Muscle of leg (tissue), 11 donors: ENCODE results near the gene SLC19A3. TPM values are rescaled to one million over a fixed set of nuclear protein-coding genes. Genes with fewer than 3 reads are reported as not detected.

Experiments used
- DNase-seq: peaks from one replicate; pipeline ENCODE4 v3.0.0; 2013
- H3K27ac ChIP-seq: one replicate; pipeline ENCODE4 v1.5.1; 2013; ENCODE audit warnings: mild to moderate bottlenecking, low read length, control low read depth
- H3K27me3 ChIP-seq: one replicate; pipeline ENCODE4 v1.6.1; 2013; ENCODE audit warnings: low read length; ENCODE audit not compliant: control insufficient read depth, insufficient read depth
- H3K36me3 ChIP-seq: one replicate; pipeline ENCODE4 v1.6.1; 2013; ENCODE audit warnings: low read length; ENCODE audit not compliant: control insufficient read depth, insufficient read depth
- H3K4me1 ChIP-seq: one replicate; pipeline ENCODE4 v1.6.1; 2013; ENCODE audit warnings: low read length; ENCODE audit not compliant: control insufficient read depth, insufficient read depth
- H3K4me3 ChIP-seq: one replicate; pipeline ENCODE4 v1.5.1; 2013; ENCODE audit warnings: low read length, control low read depth
- H3K9me3 ChIP-seq: replicated peaks from 2 replicates; pipeline ENCODE4 v1.6.1; 2013; ENCODE audit warnings: low read depth, low read length; ENCODE audit not compliant: control insufficient read depth
- WGBS: methylation state at CpG from one replicate; pipeline ENCODE4 v1.1.5; 2013; ENCODE audit warnings: missing lambda C conversion rate; ENCODE audit not compliant: insufficient coverage; 5-methylcytosine and 5-hydroxymethylcytosine counted together
- polyA plus RNA-seq, 8 donors: library from polyadenylated mRNA; unstranded; fragments of 120-200 nt; gene quantifications; one replicate each; pipeline versions ENCODE4 v1.2.1 to v1.2.3, GENCODE V29; 2013; ENCODE audit warnings: inconsistent platforms in 1 of 8, low replicate concordance in 1 of 8; ENCODE audit not compliant: insufficient read length in 8 of 8, insufficient read depth in 1 of 8
- total RNA-seq: library from RNA; stranded (reverse); fragments of 120-200 nt; gene quantifications from one replicate; pipeline ENCODE4 v1.2.4, GENCODE V29; 2013

Gene SLC19A3
- total and polyA plus RNA-seq, 9 donors, result 0.64 to 5.1 (median 1.0) TPM

GRCh38 chr2:227634201-227634600, 83.6 kb downstream of the SLC19A3 start:
- H3K4me1 ChIP-seq, result no peaks in the 10 kb centered on the region
- H3K27me3 ChIP-seq, result no peaks in the 10 kb centered on the region
- DNase-seq, result no peak
- WGBS, result no CpG with 5 or more reads among the region's 3 CpGs
- H3K4me3 ChIP-seq, result no peak overlapping the region
- H3K27ac ChIP-seq, result no peak overlapping the region
- no peaks in the 10 kb centered on the region for H3K36me3 ChIP-seq
- H3K9me3 ChIP-seq, result no peaks in the 10 kb centered on the region

Other genes with a start within 250 kb of the SLC19A3 start
- 32.7 TPM for gene AGFG1, start 245.9 kb downstream of the SLC19A3 start, total RNA-seq
- 10 to 100 TPM; 41.4 to 51.9 (median 47.6) TPM for gene AGFG1, start 245.9 kb downstream of the SLC19A3 start, polyA plus RNA-seq
- not detected for gene SCYGR2, start 119.1 kb downstream of the SLC19A3 start, total RNA-seq
- gene SCYGR2, start 119.1 kb downstream of the SLC19A3 start, polyA plus RNA-seq, result not detected
- gene SCYGR3, start 103.2 kb downstream of the SLC19A3 start, total RNA-seq, result not detected
- not detected for gene SCYGR3, start 103.2 kb downstream of the SLC19A3 start, polyA plus RNA-seq
- not detected for gene SCYGR4, start 100.5 kb downstream of the SLC19A3 start, total RNA-seq
- not detected for gene SCYGR4, start 100.5 kb downstream of the SLC19A3 start, polyA plus RNA-seq
- gene SCYGR5, start 51.2 kb downstream of the SLC19A3 start, total RNA-seq, result not detected
- not detected for gene SCYGR5, start 51.2 kb downstream of the SLC19A3 start, polyA plus RNA-seq
- gene SCYGR6, start 6.7 kb upstream of the SLC19A3 start, total RNA-seq, result not detected
- not detected for gene SCYGR6, start 6.7 kb upstream of the SLC19A3 start, polyA plus RNA-seq
- not detected for gene SCYGR7, start 10.3 kb upstream of the SLC19A3 start, total RNA-seq
- not detected for gene SCYGR7, start 10.3 kb upstream of the SLC19A3 start, polyA plus RNA-seq
- gene SCYGR8, start 27.9 kb upstream of the SLC19A3 start, total RNA-seq, result not detected
- not detected for gene SCYGR8, start 27.9 kb upstream of the SLC19A3 start, polyA plus RNA-seq
- 0.27 TPM for gene CCL20, start 95.8 kb upstream of the SLC19A3 start, total RNA-seq
- gene CCL20, start 95.8 kb upstream of the SLC19A3 start, polyA plus RNA-seq, result 1 to 10 TPM in 7 of 8 donors, under 1 TPM in 1; 0.61 to 6.3 (median 2.3) TPM
- not detected for gene DAW1, start 153.6 kb upstream of the SLC19A3 start, total RNA-seq
- gene DAW1, start 153.6 kb upstream of the SLC19A3 start, polyA plus RNA-seq, result under 1 TPM in 4 of 8 donors, not detected in 4; 0.05 to 0.36 (median 0.09) TPM